Measurements from ENCODE around the gene PRELP.

The PRELP gene

DNA sequence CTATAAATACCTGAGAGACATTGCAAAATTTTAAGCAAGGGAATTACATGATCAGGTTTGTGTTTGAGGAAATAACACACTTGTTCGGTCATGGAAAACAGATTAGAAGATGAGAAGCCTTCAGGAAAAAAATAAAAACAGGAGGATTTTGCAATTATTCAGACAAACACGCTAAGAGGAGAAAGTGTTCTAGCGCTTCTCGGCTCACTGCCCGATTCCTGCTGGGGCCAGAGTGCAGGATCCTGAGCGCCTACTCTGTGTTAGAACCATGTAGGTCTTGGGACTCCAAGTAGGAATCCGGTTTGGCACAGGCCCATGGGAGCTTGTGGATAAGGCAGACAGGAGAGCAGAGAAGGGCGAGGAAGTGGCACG, 8.1 kb upstream of the PRELP start:
- H3K4me3 ChIP-seq (ENCODE audit: low read length), result no peak overlapping the region
- DNase-seq (ENCODE audit: low read depth), result peak; percentile 45
- TF ChIP-seq, protein P1, sequence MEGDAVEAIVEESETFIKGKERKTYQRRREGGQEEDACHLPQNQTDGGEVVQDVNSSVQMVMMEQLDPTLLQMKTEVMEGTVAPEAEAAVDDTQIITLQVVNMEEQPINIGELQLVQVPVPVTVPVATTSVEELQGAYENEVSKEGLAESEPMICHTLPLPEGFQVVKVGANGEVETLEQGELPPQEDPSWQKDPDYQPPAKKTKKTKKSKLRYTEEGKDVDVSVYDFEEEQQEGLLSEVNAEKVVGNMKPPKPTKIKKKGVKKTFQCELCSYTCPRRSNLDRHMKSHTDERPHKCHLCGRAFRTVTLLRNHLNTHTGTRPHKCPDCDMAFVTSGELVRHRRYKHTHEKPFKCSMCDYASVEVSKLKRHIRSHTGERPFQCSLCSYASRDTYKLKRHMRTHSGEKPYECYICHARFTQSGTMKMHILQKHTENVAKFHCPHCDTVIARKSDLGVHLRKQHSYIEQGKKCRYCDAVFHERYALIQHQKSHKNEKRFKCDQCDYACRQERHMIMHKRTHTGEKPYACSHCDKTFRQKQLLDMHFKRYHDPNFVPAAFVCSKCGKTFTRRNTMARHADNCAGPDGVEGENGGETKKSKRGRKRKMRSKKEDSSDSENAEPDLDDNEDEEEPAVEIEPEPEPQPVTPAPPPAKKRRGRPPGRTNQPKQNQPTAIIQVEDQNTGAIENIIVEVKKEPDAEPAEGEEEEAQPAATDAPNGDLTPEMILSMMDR (conservative IDR thresholded peaks at IDR 0.05; ENCODE audit: low read length), result no peak

DNA sequence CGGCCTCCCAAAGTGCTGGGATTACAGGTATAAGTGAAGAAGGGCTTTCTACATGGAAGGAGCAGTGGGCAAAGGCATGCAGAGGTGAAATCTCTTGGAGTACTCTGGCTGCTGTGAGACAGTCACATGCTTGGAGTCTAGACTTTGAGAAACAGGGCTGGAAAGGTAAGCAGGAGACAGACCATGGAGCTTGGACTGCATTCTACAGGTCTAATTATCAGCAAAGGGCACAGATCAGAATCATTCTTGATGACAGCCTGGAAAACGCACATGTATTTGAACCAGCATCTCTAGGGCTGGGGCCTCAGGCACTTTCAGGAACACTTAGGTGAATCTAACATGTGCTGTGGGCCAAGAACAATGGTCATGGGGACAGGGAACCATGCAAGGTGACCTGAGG, 7.3 kb upstream of the PRELP start:
- no peak for DNase-seq (ENCODE audit: low read depth)
- TF ChIP-seq, protein P1 (conservative IDR thresholded peaks at IDR 0.05; ENCODE audit: low read length), result no peak
- H3K4me3 ChIP-seq (ENCODE audit: low read length), result no peak overlapping the region

DNA sequence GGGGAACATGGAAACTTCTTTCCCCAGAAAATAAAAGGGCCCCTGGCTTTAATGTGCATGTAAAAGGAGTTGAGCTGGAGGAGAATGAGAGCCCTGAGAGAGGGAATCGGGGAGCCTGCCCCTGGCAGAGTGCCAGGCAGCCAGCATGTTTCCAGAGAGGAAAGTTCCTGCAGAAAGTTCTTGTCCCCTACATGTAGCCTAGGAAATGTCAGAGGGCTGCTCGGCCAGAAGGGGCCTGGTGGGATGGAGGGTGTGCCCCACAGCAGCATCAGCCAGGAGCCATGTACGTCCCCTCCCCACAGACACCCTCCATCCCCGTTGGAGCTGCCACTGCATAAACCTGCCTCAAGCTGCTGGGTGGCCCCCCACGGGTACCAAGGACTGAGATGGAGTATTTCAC, 5.4 kb upstream of the PRELP start:
- TF ChIP-seq, protein P1 (conservative IDR thresholded peaks at IDR 0.05; ENCODE audit: low read length), result no peak
- no peak for DNase-seq (ENCODE audit: low read depth)
- no peak overlapping the region for H3K4me3 ChIP-seq (ENCODE audit: low read length)

DNA sequence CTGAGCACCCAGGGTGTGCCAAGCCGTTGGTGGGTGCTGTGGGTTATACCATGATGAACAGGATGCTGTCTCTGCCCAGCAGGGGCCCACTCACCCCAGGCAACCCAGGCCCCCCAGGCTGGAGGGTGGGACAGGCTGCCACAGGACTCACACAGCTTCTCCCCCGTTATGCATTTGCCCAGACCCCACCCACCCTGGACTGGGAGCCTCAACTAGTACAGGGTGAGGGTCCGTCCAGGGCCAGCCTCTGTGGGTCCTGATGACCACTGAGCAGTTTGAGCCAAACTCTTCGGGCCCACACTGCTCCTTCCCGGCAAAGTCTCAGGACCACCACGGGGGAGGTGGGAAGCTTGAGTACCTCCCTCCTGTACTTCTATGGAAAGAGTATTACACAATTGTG, 3.8 kb upstream of the PRELP start:
- DNase-seq (ENCODE audit: low read depth), result no peak
- TF ChIP-seq, protein P1 (conservative IDR thresholded peaks at IDR 0.05; ENCODE audit: low read length), result no peak

DNA sequence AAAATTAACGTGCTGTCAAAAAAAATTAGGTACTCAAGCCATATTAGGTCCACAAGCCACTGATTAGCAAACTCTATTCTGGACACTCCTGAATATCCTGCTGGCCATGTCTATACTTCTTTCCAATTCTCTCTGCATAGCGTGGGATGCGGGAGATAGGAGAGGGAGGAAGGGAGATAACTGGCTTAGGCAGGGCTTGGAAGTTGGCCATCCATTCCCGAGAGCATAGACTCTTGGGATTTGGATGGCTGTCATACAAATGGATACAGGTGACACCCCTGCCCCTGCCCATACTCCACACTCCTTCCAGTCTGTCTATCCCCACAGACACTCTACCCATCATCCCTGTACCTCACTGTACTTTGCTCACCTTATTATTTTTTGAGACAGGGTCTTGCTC, 2.3 kb upstream of the PRELP start:
- DNase-seq (ENCODE audit: low read depth), result no peak
- TF ChIP-seq, protein P1 (conservative IDR thresholded peaks at IDR 0.05; ENCODE audit: low read length), result no peak
- no peak overlapping the region for H3K4me3 ChIP-seq (ENCODE audit: low read length)

More for the DNA sequence above, 3.8 kb upstream of the PRELP start:
- no peak overlapping the region for H3K4me3 ChIP-seq (ENCODE audit: low read length)

DNA sequence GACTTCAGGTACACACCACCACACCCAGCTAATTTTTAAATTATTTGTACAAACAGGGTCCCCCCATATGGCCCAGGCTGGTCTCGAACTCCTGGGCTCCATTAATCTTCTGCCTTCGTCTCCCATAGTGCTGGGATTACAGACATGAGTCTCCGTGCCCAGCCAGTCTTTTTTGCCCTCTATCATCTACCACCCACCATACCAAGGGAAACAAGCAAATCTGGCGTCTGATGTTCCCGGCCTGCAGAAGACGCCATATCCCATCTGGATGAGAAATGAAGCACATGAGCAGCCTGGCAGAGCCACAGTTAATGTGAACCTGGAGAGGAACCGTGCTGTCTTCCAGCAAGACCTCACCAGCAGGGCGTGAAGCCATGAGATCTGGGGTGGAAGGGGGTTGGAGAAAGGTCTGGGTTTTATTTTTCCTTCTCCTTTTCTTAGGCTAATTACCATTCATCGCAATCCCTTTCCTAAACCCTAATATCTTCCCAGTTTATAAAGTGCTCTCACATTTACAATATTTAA, 1.8 kb upstream of the PRELP start:
- DNase-seq (ENCODE audit: low read depth), result no peak
- H3K4me3 ChIP-seq (ENCODE audit: low read length), result no peak overlapping the region
- TF ChIP-seq, protein P1 (conservative IDR thresholded peaks at IDR 0.05; ENCODE audit: low read length), result no peak

DNA sequence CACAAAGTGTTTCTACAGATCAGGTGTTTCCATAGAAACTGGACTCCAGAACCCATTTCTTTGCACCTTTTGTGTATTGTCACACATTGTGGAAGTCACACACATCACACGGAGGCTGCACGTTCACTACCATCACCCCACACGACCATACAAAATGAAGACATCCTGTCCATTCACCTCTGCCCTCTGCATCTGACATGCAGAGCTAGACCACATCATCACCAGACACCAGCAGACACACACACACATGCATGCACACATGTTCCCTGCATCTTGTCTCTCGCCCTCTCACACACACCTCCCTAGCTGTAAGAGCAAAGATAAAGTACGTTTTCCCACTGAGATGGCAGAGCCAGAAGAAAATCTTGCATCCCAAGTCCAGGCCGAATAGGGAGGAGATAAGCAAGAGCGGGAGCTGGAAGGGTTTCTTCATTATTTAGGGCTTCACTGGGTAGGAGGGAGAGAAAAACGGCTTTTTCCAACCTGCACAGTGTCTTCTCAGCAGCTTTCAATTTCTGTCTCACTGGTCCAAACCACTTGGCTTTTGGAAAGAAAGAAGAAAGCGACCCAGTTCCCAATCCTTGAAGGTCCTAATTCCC, 709 bp downstream of the PRELP start:
- H3K4me3 ChIP-seq (ENCODE audit: low read length), result peak overlapping the region; percentile 50
- DNase-seq (ENCODE audit: low read depth), result no peak
- TF ChIP-seq, protein P1 (conservative IDR thresholded peaks at IDR 0.05; ENCODE audit: low read length), result no peak
